ENCODE results near the gene INPP5E.
A peak's percentile ranks its signal among the peaks of the same experiment; 100 is the strongest.

Gene INPP5E

GRCh38 chr9:136439481-136440408 lies at the start of gene INPP5E:
Gene INPP5E, minus strand, starts transcription at chr9:136439845. Its CDS starts 426 bp downstream, at chr9:136439419.
- DNase-seq (ENCODE audit: low spot score): peak; percentile 72

- peak; percentile 72 for DNase-seq (ENCODE audit: low spot score)
These were observed 48.9 kb upstream of the INPP5E start for GRCh38 chr9:136488247-136489214.

GRCh38 chr9:136487672-136488071 lies 48.0 kb upstream of the INPP5E start:
- no peak for DNase-seq (ENCODE audit: low spot score)

GRCh38 chr9:136486823-136487620 lies 47.4 kb upstream of the INPP5E start:
- DNase-seq (ENCODE audit: low spot score): no peak

GRCh38 chr9:136486131-136486530 lies 46.5 kb upstream of the INPP5E start:
- no peak for DNase-seq (ENCODE audit: low spot score)

GRCh38 chr9:136485049-136486045 lies 45.7 kb upstream of the INPP5E start:
- peak; percentile 79 for DNase-seq (ENCODE audit: low spot score)

GRCh38 chr9:136484153-136485048 lies 44.8 kb upstream of the INPP5E start:
- DNase-seq (ENCODE audit: low spot score): peak; percentile 65

- peak; percentile 93 for DNase-seq (ENCODE audit: low spot score)
These were observed 44.0 kb upstream of the INPP5E start for GRCh38 chr9:136483589-136484152.

GRCh38 chr9:136482793-136483588 lies 43.3 kb upstream of the INPP5E start, which contains the start of gene SEC16A:
Gene SEC16A, minus strand, starts transcription at chr9:136483040. Its CDS starts 5,425 bp downstream, at chr9:136477615.
- peak; percentile 96 for DNase-seq (ENCODE audit: low spot score)

GRCh38 chr9:136482046-136482792 lies 42.6 kb upstream of the INPP5E start:
- DNase-seq (ENCODE audit: low spot score): peak; percentile 18

GRCh38 chr9:136481558-136481957 lies 41.9 kb upstream of the INPP5E start:
- no peak for DNase-seq (ENCODE audit: low spot score)

- DNase-seq (ENCODE audit: low spot score): no peak
These were observed 36.9 kb upstream of the INPP5E start for GRCh38 chr9:136476369-136477150.

- no peak for DNase-seq (ENCODE audit: low spot score)
These were observed 35.6 kb upstream of the INPP5E start for GRCh38 chr9:136474974-136475865.

- no peak for DNase-seq (ENCODE audit: low spot score)
These were observed 34.5 kb upstream of the INPP5E start for GRCh38 chr9:136474021-136474640.

- no peak for DNase-seq (ENCODE audit: low spot score)
These were observed 33.7 kb upstream of the INPP5E start for GRCh38 chr9:136473354-136473721.
